GM18520 (cell line): ENCODE measurements around the gene TNFAIP8L2.
"Not testable (repeated sequence)": the region's sequence is repeated elsewhere in the genome, so short reads cannot be mapped to it uniquely, and the experiment has no call there.

Experiments
- ATAC-seq: cut with Tn5 transposase; IDR thresholded peaks from one replicate; pipeline ENCODE4 v1.9.1; 2021; ENCODE audit not compliant: unreplicated experiment

The TNFAIP8L2 gene

DNA sequence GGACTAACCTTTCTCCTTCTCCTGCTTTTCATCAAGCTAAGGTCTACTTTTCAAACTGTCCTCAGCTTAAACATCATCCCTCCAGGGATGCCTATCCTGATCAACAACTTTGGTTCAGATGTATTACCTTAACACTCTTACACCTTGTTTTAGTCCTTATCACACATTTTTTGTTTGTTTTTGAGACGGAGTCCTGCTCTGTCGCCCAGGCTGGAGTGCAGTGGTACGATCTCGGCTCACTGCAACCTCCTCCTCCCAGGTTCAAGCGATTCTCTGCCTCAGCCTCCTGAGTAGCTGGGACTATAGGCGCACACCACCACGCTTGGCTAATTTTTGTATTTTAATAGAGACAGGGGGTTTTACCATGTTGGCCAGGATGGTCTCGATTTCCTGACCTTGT, 32.2 kb downstream of the TNFAIP8L2 start:
- ATAC-seq = not testable (repeated sequence)

DNA sequence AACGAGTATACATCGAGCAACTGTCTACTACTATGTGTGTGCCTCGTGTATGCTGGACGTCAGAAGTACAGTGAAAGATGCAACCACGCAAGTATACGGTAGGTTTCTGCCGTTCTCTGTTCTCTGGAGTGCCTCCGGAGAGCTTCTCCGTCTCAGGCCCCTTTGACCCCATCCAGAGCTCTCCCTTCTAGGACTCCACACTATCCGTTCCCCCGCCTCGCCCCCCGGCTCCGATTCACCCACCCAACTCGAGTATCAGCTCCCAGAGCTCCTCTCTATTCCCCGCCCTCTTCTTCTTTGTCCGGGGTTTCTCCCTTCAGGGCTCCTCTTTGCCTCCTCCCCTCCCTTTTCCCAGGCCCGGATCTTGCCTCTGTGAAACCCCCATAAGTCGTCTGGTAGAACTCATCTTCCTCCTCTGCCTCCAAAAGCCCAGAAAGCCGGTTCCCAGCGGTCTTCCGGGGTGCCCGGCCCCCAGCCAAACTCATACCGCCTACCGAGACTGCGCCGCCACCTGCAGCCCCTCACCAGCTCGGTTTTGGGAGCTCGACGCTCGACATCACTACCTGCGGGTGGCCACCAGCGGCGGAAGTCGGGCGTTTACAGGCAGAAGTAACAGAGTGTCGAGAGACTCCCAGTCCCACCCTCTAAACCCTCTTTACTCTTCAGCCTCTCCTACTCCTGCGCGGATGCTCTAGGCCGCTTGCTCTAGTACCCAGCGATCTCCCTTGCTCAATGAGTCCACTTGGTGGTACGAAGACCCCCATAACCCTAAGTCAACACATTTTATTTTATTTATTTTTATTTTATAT, 33.4 kb downstream of the TNFAIP8L2 start, which contains the start of gene VPS72:
TSS of gene VPS72 (minus strand) at position 561 of the 809 bp plus-strand sequence. CDS start at position 485, 76 bp downstream.
- ATAC-seq = peak; percentile 82

DNA sequence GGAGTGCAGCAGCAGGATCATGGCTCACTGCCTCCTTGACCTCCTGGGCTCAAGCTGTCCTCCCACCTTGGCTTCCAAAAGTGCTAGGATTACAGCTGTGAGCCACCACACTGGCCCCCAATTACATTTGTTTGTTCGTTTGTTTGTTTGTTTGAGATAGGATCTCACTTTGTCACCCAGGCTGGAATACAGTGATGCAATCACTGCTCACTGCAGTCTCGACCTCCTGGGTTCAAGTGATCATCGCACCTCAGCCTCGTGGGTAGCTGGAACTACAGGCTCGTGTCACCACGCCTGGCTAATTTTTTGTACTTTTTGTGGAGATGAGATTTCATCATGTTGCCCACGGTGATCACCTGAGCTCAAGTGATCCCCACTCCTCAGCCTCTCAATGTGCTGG, 35.6 kb downstream of the TNFAIP8L2 start:
- no peak for ATAC-seq

DNA sequence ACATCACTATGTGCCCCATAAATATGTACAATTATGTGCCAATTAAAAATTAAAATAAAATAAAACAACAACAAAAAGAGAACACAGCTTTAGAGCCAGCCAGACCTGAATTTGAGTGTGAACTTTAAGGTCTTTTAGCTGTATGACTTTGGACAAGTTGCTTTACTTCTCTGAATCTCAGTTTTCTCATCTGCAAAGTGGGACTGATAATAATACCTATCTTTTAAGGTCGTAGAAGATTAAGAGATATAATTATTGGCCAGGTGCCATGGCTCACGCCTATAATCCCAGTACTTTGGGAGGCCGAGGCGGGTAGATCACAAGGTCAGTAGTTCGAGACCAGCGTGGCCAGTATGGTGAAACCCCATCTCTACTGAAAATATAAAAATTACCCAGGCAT, 36.9 kb downstream of the TNFAIP8L2 start:
- no peak for ATAC-seq

DNA sequence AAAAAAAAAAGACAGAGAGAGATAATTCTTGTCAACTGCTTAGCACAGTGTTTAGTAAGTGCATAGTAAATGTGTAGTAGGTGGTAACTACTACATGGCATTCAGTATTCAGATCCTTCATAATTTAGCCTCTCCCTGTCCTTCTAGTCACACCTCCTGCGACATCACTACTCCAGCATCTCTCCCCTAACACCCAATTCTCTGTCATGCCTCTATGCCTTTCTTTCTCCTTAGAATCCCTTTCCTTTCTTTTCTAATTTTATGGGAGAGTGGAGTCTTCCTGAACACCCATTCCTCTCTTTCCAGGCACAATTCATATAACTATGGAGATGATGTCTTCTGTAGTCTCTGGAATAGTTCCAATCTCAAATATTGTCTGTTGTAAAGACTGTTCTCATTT, 37.4 kb downstream of the TNFAIP8L2 start:
- ATAC-seq = no peak

DNA sequence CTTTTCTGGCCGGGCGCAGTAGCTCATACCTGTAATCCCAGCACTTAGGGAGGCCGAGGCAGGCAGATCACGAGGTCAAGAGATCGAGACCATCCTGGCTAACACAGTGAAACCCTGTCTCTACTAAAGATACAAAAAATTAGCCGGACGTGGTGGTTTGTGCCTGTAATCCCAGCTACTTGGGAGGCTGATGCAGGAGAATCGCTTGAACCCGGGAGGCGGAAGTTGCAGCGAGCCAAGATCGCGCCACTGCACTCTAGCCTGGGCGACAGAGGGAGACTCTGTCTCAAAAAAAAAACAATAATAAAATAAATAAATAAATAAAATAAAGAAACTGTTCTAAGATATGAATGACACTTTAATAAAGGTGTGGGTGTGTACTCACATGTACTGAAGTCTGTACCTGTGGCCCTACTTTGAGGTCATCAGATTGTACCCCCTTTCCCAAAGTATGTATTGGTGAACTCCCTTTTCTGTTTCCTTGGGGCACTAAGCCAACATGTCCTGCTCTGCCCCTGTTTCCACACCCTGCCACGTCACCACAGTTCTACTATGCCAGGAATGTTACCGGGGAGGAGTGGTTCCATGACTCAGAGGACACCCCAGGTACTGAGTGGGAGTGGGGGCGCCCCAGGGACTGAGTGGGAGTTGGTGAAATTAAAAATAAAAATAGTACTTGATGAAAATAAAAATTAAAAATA, 38.6 kb downstream of the TNFAIP8L2 start:
- ATAC-seq = not testable (repeated sequence)

DNA sequence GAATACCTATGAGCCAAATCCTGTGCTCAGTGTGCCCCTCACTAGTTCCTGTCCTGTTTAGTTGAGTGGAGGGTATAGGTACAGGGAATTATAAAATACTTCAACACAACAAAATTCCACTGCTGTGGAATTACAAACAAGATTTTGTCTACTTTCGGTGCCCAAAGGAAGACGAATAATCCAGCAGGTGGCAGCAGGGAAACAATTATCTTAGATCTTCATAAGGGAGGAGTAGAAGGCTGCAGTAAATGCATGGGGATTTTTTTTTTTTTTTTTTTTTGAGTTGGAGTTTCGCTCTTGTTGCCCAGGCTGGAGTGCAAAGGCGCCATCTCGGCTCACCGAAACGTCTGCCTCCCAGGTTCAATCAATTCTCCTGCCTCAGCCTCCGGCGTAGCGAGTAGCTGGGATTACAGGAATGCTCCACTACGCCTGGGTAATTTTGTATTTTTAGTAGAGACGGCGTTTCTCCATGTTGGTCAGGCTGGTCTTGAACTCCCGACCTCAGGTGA, 39.9 kb downstream of the TNFAIP8L2 start:
- ATAC-seq = no peak

DNA sequence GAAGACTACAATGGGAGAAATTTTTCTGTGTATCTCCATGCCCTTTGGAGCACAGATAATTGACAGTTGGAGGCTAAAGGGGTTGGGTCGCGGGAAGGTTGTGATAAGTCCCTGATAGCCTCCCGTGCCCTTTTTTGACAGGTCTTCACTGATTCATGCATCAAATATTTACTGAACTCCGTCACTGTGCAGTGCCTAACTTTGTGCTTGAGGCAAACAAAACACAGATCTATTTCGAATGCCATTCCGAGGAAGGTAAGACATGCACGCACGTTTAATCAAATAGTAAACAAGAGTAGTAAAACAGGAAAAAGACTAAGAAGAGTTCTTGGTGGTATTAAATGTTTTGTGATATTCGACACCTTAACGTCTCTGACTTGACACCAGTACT, 41.4 kb downstream of the TNFAIP8L2 start:
- ATAC-seq = no peak

DNA sequence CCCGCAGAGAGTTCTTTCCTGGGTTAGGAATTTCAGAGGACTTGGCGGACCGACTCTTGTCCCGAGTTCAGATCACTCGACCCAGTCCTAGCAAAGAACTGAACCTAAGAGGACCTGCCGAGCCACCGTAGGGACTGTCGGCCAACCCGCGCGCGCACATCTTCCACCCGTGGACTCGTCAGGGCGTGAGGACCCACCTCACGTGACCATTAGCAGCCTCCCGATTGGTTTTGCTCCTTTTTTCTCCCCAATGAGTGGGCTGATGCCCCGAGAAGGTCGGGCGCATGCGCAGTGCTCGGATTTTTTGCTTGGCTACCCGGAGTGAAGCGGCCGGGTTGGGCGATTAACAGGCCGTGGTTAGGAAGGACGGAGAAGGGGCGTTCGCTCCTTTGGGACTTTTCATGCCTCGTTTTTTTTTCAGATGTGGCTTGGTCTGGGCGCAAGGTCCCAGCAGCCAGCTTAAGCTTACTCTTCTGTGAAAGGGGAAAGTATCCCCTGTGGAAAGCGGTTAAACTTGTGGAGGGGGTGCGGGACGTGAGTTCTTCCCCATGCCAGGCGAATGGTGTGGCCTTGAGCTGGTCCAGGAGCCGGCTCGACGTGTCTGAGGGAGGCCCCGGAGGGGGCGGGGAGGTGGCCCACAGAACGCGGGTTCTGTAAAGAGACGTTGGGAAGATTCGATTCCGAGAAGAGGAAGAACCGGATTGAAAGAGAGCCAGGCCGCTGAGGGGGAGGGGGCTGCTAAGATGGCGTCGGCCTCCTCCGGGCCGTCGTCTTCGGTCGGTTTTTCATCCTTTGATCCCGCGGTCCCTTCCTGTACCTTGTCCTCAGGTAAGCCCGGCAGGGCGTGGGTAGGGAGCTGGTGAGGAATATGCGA, 42.0 kb downstream of the TNFAIP8L2 start, which contains the start of gene PIP5K1A:
TSS of gene PIP5K1A (plus strand) at position 299 of the 874 bp plus-strand sequence. CDS start at position 744, 445 bp downstream.
- peak; percentile 84 for ATAC-seq

DNA sequence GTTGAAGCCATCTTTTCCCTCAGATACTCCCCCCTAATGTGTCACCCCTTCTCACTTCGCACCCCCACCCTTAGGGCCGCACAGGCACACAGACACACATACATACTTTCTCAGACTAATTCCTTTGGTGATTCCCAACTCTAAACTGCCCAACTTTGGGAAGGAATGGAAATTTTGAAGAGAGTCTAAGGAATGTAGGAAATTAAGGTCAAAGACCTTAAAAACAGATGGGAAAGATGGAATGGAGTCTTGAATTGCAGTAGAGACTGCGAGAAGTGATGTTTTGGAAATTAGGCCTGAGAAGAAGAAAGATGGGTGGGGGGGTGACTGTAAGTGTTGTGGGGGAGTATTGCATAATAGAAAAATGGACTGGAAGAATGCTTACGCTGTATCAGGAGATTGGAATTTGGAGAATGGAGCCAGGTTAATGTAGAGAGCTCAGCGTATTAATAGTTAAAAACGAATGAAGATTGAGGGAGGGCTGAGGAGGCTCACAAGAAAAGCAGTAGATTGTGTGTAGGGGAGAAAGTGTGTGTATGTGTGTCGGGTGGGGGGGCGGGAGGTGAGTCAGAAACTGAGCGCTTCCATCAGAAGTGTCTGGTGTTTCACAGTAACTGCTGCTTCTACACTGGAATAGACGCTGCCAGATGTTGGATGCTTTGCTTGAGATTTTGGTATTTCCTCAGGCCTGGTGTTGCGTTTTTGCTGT, 43.6 kb downstream of the TNFAIP8L2 start:
- ATAC-seq = no peak

DNA sequence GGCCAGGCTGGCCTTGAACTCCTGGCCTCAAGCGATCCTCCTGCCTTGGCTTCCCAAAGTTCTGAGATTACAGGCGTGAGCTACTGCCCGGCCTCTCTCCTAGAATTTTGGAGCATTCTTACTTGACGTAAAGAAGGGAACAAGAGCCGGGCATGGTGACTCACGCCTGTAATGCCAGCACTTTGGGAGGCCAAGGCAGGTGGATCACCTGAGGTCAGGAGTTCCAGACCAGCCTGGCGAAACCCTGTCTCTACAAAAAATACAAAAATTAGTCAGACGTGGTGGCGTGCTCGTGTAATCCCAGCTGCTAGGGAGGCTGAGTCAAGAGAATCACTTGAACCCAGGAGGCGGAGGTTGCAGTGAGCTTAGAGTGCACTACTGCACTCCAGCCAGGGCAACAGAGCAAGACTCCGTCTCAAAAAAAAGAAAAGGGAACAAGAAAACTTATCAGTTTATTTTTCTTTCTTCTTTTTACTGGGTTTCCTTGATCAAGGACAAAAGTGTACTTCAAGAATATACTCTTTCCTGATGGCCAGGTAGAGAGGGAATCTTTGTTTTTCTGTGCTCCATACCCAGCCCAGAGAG, 49.0 kb downstream of the TNFAIP8L2 start:
- ATAC-seq = not testable (repeated sequence)
